Measurements from ENCODE around the gene ALPK3.

DNA sequence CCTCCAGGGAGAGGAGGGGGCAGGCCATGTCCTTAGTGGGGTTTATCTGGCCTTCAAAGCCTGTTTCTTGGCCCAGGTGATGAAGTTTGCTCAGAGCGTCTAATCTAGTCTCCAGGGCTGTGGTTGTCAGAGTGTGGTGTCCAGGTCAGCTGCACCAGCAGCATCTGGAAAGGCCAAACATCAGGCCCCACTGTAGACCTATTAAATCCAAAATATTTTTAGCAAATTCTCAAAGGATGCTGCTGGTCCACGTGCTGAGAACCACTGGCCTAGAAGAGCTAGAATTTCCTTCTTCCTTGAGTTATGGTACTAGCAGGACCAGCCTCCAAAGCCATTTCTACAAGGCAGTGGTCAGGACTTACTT, 96.2 kb downstream of the ALPK3 start:
- TF ChIP-seq ZNF232 (CRISPR knock-in tag; IDR thresholded peaks at IDR 0.05): no peak
- no peak for TF ChIP-seq RORB (CRISPR knock-in tag; IDR thresholded peaks at IDR 0.05)
- TF ChIP-seq, protein P1, sequence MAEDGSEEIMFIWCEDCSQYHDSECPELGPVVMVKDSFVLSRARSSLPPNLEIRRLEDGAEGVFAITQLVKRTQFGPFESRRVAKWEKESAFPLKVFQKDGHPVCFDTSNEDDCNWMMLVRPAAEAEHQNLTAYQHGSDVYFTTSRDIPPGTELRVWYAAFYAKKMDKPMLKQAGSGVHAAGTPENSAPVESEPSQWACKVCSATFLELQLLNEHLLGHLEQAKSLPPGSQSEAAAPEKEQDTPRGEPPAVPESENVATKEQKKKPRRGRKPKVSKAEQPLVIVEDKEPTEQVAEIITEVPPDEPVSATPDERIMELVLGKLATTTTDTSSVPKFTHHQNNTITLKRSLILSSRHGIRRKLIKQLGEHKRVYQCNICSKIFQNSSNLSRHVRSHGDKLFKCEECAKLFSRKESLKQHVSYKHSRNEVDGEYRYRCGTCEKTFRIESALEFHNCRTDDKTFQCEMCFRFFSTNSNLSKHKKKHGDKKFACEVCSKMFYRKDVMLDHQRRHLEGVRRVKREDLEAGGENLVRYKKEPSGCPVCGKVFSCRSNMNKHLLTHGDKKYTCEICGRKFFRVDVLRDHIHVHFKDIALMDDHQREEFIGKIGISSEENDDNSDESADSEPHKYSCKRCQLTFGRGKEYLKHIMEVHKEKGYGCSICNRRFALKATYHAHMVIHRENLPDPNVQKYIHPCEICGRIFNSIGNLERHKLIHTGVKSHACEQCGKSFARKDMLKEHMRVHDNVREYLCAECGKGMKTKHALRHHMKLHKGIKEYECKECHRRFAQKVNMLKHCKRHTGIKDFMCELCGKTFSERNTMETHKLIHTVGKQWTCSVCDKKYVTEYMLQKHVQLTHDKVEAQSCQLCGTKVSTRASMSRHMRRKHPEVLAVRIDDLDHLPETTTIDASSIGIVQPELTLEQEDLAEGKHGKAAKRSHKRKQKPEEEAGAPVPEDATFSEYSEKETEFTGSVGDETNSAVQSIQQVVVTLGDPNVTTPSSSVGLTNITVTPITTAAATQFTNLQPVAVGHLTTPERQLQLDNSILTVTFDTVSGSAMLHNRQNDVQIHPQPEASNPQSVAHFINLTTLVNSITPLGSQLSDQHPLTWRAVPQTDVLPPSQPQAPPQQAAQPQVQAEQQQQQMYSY (CRISPR knock-in tag; IDR thresholded peaks at IDR 0.05): no peak
- no peak for TF ChIP-seq CREB1 (CRISPR knock-in tag; IDR thresholded peaks at IDR 0.05)
- TF ChIP-seq, protein P2, sequence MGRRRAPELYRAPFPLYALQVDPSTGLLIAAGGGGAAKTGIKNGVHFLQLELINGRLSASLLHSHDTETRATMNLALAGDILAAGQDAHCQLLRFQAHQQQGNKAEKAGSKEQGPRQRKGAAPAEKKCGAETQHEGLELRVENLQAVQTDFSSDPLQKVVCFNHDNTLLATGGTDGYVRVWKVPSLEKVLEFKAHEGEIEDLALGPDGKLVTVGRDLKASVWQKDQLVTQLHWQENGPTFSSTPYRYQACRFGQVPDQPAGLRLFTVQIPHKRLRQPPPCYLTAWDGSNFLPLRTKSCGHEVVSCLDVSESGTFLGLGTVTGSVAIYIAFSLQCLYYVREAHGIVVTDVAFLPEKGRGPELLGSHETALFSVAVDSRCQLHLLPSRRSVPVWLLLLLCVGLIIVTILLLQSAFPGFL (CRISPR knock-in tag; IDR thresholded peaks at IDR 0.05; ENCODE audit: borderline replicate concordance): no peak
- no peak for TF ChIP-seq ETV6 (CRISPR knock-in tag; IDR thresholded peaks at IDR 0.05)
